Hepatocyte (in vitro differentiated cells): ENCODE results near the gene PHYKPL. TPM values are rescaled to one million over a fixed set of nuclear protein-coding genes. Genes with fewer than 3 reads are reported as not detected.

Experiments used
- DNase-seq: peaks from one replicate; pipeline ENCODE4 v3.0.0-alpha.2; 2016; ENCODE audit warnings: low spot score
- H2AFZ ChIP-seq: fragments of 200-600 bp; sonication (generic); 2 replicates; pipeline ENCODE4 v1.6.0; 2016; ENCODE audit warnings: antibody characterized with exemption, mild to moderate bottlenecking
- H3K27ac ChIP-seq: fragments of 200-600 bp; sonication (generic); 2 replicates; pipeline ENCODE4 v1.5.1; 2016; ENCODE audit warnings: mild to moderate bottlenecking
- H3K27me3 ChIP-seq: fragments of 200-600 bp; sonication (generic); 2 replicates; pipeline ENCODE4 v1.6.1; 2016
- H3K36me3 ChIP-seq: fragments of 200-600 bp; sonication (generic); replicated peaks from 2 replicates; pipeline ENCODE4 v1.5.1; 2016; ENCODE audit warnings: low read depth; ENCODE audit not compliant: insufficient read depth
- H3K4me1 ChIP-seq: fragments of 200-600 bp; sonication (generic); 2 replicates; pipeline ENCODE4 v1.5.1; 2016; ENCODE audit warnings: mild to moderate bottlenecking, moderate library complexity; ENCODE audit not compliant: insufficient read depth
- H3K4me2 ChIP-seq: fragments of 200-600 bp; sonication (generic); 2 replicates; pipeline ENCODE4 v1.6.0; 2016
- H3K4me3 ChIP-seq: fragments of 200-600 bp; sonication (generic); 2 replicates; pipeline ENCODE4 v1.5.1; 2016; ENCODE audit warnings: mild to moderate bottlenecking
- H3K79me2 ChIP-seq: fragments of 200-600 bp; sonication (generic); 2 replicates; pipeline ENCODE4 v1.6.0; 2017; ENCODE audit warnings: mild to moderate bottlenecking
- H3K9me2 ChIP-seq: fragments of 200-600 bp; sonication (generic); replicated peaks from 2 replicates; pipeline ENCODE4 v1.6.0; 2017; ENCODE audit warnings: mild to moderate bottlenecking; ENCODE audit not compliant: insufficient read depth
- H3K9me3 ChIP-seq: fragments of 200-600 bp; sonication (generic); 2 replicates; pipeline ENCODE4 v1.5.1; 2016; ENCODE audit warnings: low read depth, mild to moderate bottlenecking
- H4K20me1 ChIP-seq: fragments of 200-600 bp; sonication (generic); 2 replicates; pipeline ENCODE4 v1.6.0; 2016; ENCODE audit warnings: mild to moderate bottlenecking; ENCODE audit not compliant: insufficient read depth, poor library complexity, severe bottlenecking
- EZH2 ChIP-seq: fragments of 200-600 bp; sonication (generic); IDR thresholded peaks from 2 replicates; pipeline ENCODE4 v1.6.1; 2016; ENCODE audit warnings: antibody characterized with exemption, mild to moderate bottlenecking, borderline replicate concordance
- EZH2phosphoT487 ChIP-seq: fragments of 200-600 bp; sonication (generic); IDR thresholded peaks from one replicate; pipeline ENCODE4 v1.6.1; 2018; ENCODE audit warnings: antibody characterized with exemption, mild to moderate bottlenecking, low read depth, moderate library complexity; ENCODE audit not compliant: unreplicated experiment, severe bottlenecking
- WGBS: methylation state at CpG from one replicate; pipeline ENCODE4 v1.1.6; 2016; ENCODE audit warnings: low lambda C conversion rate; ENCODE audit errors: missing lambda C conversion rate; 5-methylcytosine and 5-hydroxymethylcytosine counted together
- polyA plus RNA-seq: library from polyadenylated mRNA; unstranded; fragments of >200 nt; fragmentation: Nextera tagmentation; extraction: Ambion mirVana; gene quantifications from 2 replicates; pipeline ENCODE4 v1.2.1, GENCODE V29; 2016
- total RNA-seq: library from RNA; depleted of rRNA; stranded (reverse); fragments of >200 nt; gene quantifications from 2 replicates; pipeline ENCODE4 v1.2.3, GENCODE V29; 2014
- TF ChIP-seq, protein P1 (sequence below): fragments of 200-600 bp; sonication (generic); IDR thresholded peaks from 2 replicates; pipeline ENCODE4 v1.5.1; 2016; ENCODE audit warnings: antibody characterized with exemption, mild to moderate bottlenecking; ENCODE audit not compliant: poor library complexity

The PHYKPL gene
- total and polyA plus RNA-seq, 2 experiments from 2014 or later, result 40.3 to 60.0 TPM

DNA sequence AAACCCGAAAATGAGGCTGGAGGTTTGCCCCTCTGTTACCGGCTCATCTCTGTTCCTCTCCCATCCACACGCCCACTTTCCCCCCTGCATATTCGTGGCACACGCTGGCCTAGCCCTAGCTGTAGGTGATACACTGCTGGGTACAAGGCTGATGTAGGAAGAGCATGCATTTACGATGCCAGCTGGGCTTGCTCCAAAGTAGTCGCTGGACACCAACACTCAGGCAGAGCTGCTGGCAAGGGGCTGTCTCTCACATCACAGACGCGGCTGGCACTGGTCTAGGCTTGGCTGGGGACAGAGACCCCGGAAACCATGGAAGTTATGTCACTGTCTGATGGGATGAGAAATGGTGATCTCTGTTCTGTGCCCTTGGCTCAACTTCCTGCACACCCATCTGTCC is 9.8 kb upstream of the PHYKPL start:
- no peak overlapping the region for H3K27ac ChIP-seq
- DNase-seq, result no peak
- no peaks in the 10 kb centered on the region for H3K4me1 ChIP-seq
- WGBS, result 91% methylated on average over 10 of the region's 10 CpGs
- H3K4me3 ChIP-seq, result no peak overlapping the region
- no peaks in the 10 kb centered on the region for H3K36me3 ChIP-seq
- H3K27me3 ChIP-seq, result no peaks in the 10 kb centered on the region
- H2AFZ ChIP-seq, result no peak overlapping the region
- no peak for TF ChIP-seq EZH2phosphoT487
- TF ChIP-seq EZH2, result no peak
- TF ChIP-seq, protein P1, sequence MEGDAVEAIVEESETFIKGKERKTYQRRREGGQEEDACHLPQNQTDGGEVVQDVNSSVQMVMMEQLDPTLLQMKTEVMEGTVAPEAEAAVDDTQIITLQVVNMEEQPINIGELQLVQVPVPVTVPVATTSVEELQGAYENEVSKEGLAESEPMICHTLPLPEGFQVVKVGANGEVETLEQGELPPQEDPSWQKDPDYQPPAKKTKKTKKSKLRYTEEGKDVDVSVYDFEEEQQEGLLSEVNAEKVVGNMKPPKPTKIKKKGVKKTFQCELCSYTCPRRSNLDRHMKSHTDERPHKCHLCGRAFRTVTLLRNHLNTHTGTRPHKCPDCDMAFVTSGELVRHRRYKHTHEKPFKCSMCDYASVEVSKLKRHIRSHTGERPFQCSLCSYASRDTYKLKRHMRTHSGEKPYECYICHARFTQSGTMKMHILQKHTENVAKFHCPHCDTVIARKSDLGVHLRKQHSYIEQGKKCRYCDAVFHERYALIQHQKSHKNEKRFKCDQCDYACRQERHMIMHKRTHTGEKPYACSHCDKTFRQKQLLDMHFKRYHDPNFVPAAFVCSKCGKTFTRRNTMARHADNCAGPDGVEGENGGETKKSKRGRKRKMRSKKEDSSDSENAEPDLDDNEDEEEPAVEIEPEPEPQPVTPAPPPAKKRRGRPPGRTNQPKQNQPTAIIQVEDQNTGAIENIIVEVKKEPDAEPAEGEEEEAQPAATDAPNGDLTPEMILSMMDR, result no peak
- no peak overlapping the region for H3K4me2 ChIP-seq
- no peaks in the 10 kb centered on the region for H3K9me3 ChIP-seq
- no peaks in the 10 kb centered on the region for H3K79me2 ChIP-seq
- H3K9me2 ChIP-seq, result no peaks in the 10 kb centered on the region
- H4K20me1 ChIP-seq, result no peaks in the 10 kb centered on the region

DNA sequence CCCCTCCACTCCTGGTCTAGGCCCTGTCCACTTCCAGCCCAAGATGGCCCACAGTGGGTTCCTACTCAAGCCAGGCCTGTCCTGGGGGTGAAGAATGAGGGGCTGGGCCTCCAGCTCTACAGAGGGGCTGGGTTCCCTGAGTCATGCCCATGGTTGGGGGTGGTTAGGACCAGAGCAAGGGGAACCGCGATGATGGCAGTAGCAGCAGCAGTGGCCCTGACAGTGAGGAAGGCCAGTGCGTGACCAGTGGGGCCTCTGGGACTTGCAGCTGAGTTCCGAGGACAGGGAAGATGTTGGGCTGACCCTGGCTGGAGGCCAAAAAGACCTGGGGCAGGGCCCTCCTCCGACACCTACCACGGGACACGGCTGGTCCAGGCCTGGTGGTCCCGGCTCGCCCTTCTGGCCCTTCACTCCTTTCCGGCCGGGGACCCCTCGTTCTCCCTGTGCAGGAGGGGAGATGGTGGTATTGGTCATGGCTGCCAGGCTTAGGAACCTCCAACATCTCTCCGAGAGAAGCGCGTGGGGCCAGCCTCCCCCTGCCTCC is 9.2 kb upstream of the PHYKPL start:
- H4K20me1 ChIP-seq, result no peaks in the 10 kb centered on the region
- no peak overlapping the region for H3K27ac ChIP-seq
- no peaks in the 10 kb centered on the region for H3K9me2 ChIP-seq
- no peak overlapping the region for H3K4me3 ChIP-seq
- H3K36me3 ChIP-seq, result no peaks in the 10 kb centered on the region
- no peaks in the 10 kb centered on the region for H3K27me3 ChIP-seq
- DNase-seq, result no peak
- TF ChIP-seq, protein P1, result no peak
- TF ChIP-seq EZH2, result no peak
- no peak for TF ChIP-seq EZH2phosphoT487
- no peaks in the 10 kb centered on the region for H3K4me1 ChIP-seq
- WGBS, result 96% methylated on average over 14 of the region's 15 CpGs
- H3K4me2 ChIP-seq, result no peak overlapping the region
- H2AFZ ChIP-seq, result no peak overlapping the region
- H3K79me2 ChIP-seq, result no peaks in the 10 kb centered on the region
- H3K9me3 ChIP-seq, result no peaks in the 10 kb centered on the region

DNA sequence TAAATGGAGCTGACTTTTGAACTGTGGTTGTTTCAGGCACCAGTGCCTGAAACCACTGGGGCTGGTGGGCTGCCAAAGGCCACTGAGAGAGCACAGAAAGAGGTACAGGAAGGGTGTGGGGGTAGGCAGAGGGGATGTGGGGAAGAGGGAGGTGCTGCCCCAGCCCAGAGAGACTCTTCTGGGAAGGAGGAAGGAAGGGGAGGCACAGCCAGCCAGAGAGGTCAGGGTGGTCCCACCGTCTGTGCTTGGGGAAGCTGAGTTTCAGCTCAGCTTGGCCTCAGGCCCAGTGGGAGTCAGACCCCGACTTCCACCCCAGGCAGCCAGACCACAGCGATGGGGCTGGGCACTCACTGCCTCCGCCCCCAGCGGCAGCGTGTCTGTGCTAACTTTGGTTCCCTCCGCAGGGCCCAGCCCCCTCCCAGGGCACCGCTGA is 8.6 kb upstream of the PHYKPL start:
- Histone ChIP-seq H4K20me1 (no peaks in the 10 kb centered on the region), H3K79me2 (no peaks in the 10 kb centered on the region), H2AFZ (no peak overlapping the region), H3K36me3 (no peaks in the 10 kb centered on the region), H3K27me3 (no peaks in the 10 kb centered on the region), H3K4me3 (no peak overlapping the region), H3K4me2 (no peak overlapping the region), H3K9me2 (no peaks in the 10 kb centered on the region), H3K27ac (no peak overlapping the region), H3K4me1 (no peaks in the 10 kb centered on the region), H3K9me3 (no peaks in the 10 kb centered on the region)
- WGBS, result 80% methylated on average over 5 of the region's 8 CpGs
- TF ChIP-seq EZH2 (no peak), EZH2phosphoT487 (no peak)
- TF ChIP-seq, protein P1, result no peak
- DNase-seq, result no peak
